Suprapubic skin (tissue), 3 donors: Measurements from ENCODE around the gene APOLD1.
A peak's percentile ranks its signal among the peaks of the same experiment; 100 is the strongest.

Experiments used
- CTCF ChIP-seq, 2 donors: fragments of 200-600 bp in 1 of 2; fragments of 450-650 bp in 1 of 2; sonication (generic) in 1 of 2; IDR thresholded peaks; one replicate each; pipeline ENCODE4 v1.5.1; 2016 to 2019; ENCODE audit warnings: antibody characterized with exemption in 2 of 2, mild to moderate bottlenecking in 1 of 2, moderate library complexity in 1 of 2
- EP300 ChIP-seq: sonication (generic); formaldehyde crosslinking; IDR thresholded peaks from one replicate; pipeline ENCODE4 v1.6.1; 2017; ENCODE audit warnings: antibody characterized with exemption

- no peak for TF ChIP-seq CTCF (IDR thresholded peaks at IDR 0.05)
- TF ChIP-seq EP300 = peak; percentile 98
Observed at GRCh38 chr12:12784911-12785814, at the start of gene APOLD1.
